GM10266 (cell line): Measurements from ENCODE around the gene OLFM1.

Experiments used
- DNase-seq: peaks from one replicate; pipeline ENCODE4 v3.0.0; 2012; ENCODE audit errors: extremely low spot score
- CTCF ChIP-seq: IDR thresholded peaks from 2 replicates; pipeline ENCODE4 v1.5.1; 2012; ENCODE audit warnings: mild to moderate bottlenecking, low read depth; ENCODE audit not compliant: control insufficient read depth, insufficient read depth; ENCODE audit errors: missing control alignments

Gene OLFM1

GRCh38 chr9:135100725-135101410 lies 13.4 kb downstream of the OLFM1 start:
- TF ChIP-seq CTCF = no peak
- DNase-seq = no peak

GRCh38 chr9:135101486-135101885 lies 14.0 kb downstream of the OLFM1 start:
- no peak for DNase-seq
- TF ChIP-seq CTCF = no peak

- no peak for TF ChIP-seq CTCF
- DNase-seq = no peak
These were observed 14.5 kb downstream of the OLFM1 start for GRCh38 chr9:135101926-135102325.

GRCh38 chr9:135102331-135102730 lies 14.9 kb downstream of the OLFM1 start:
- TF ChIP-seq CTCF = no peak
- DNase-seq = no peak

- TF ChIP-seq CTCF = no peak
- DNase-seq = no peak
These were observed 15.6 kb downstream of the OLFM1 start for GRCh38 chr9:135103001-135103446.

GRCh38 chr9:135103931-135104639 lies 16.6 kb downstream of the OLFM1 start:
- no peak for TF ChIP-seq CTCF
- no peak for DNase-seq

GRCh38 chr9:135104761-135105160 lies 17.3 kb downstream of the OLFM1 start:
- TF ChIP-seq CTCF = no peak
- DNase-seq = no peak
